Measurements from ENCODE around the gene AQP12A.
"Not testable (repeated sequence)": the region's sequence is repeated elsewhere in the genome, so short reads cannot be mapped to it uniquely, and the experiment has no call there.

AQP12A gene

GRCh38 chr2:240682431-240683224, 9.0 kb upstream of the AQP12A start, which contains the start of gene AQP12B:
Gene AQP12B (minus strand): TSS chr2:240682885. CDS start chr2:240682837, 48 bp downstream.
- not testable (repeated sequence) for TF ChIP-seq GATA3, GATA2 (IDR thresholded peaks at IDR 0.05; ENCODE audit: low read depth, low read length)

GRCh38 chr2:240685771-240686371, 5.8 kb upstream of the AQP12A start:
- TF ChIP-seq GATA2 (IDR thresholded peaks at IDR 0.05; ENCODE audit: low read depth, low read length) (no peak), GATA3 (IDR thresholded peaks at IDR 0.05; ENCODE audit: low read depth, low read length) (no peak)

GRCh38 chr2:240686460-240686859, 5.2 kb upstream of the AQP12A start:
- TF ChIP-seq GATA3 (IDR thresholded peaks at IDR 0.05; ENCODE audit: low read depth, low read length) (no peak), GATA2 (IDR thresholded peaks at IDR 0.05; ENCODE audit: low read depth, low read length) (no peak)

GRCh38 chr2:240687045-240687740, 4.5 kb upstream of the AQP12A start:
- TF ChIP-seq GATA3 (IDR thresholded peaks at IDR 0.05; ENCODE audit: low read depth, low read length) (no peak), GATA2 (IDR thresholded peaks at IDR 0.05; ENCODE audit: low read depth, low read length) (no peak)

- TF ChIP-seq GATA3 (IDR thresholded peaks at IDR 0.05; ENCODE audit: low read depth, low read length) (no peak), GATA2 (IDR thresholded peaks at IDR 0.05; ENCODE audit: low read depth, low read length) (no peak)
Observed at GRCh38 chr2:240687741-240688552, 3.7 kb upstream of the AQP12A start.

- TF ChIP-seq GATA2 (IDR thresholded peaks at IDR 0.05; ENCODE audit: low read depth, low read length) (no peak), GATA3 (IDR thresholded peaks at IDR 0.05; ENCODE audit: low read depth, low read length) (no peak)
Observed at GRCh38 chr2:240688553-240688919, 3.1 kb upstream of the AQP12A start.

- TF ChIP-seq GATA3 (IDR thresholded peaks at IDR 0.05; ENCODE audit: low read depth, low read length) (no peak), GATA2 (IDR thresholded peaks at IDR 0.05; ENCODE audit: low read depth, low read length) (no peak)
Observed at GRCh38 chr2:240689975-240690374, 1.7 kb upstream of the AQP12A start.

- TF ChIP-seq GATA3 (IDR thresholded peaks at IDR 0.05; ENCODE audit: low read depth, low read length) (no peak), GATA2 (IDR thresholded peaks at IDR 0.05; ENCODE audit: low read depth, low read length) (no peak)
Observed at GRCh38 chr2:240701091-240701735, 9.5 kb downstream of the AQP12A start.

- no peak for TF ChIP-seq GATA3 (IDR thresholded peaks at IDR 0.05; ENCODE audit: low read depth, low read length)
- no peak for TF ChIP-seq GATA2 (IDR thresholded peaks at IDR 0.05; ENCODE audit: low read depth, low read length)
Observed at GRCh38 chr2:240701736-240702639, 10.3 kb downstream of the AQP12A start.

- TF ChIP-seq GATA2 (IDR thresholded peaks at IDR 0.05; ENCODE audit: low read depth, low read length) (no peak), GATA3 (IDR thresholded peaks at IDR 0.05; ENCODE audit: low read depth, low read length) (no peak)
Observed at GRCh38 chr2:240702640-240703011, 11.0 kb downstream of the AQP12A start.

- TF ChIP-seq GATA3 (IDR thresholded peaks at IDR 0.05; ENCODE audit: low read depth, low read length): no peak
- TF ChIP-seq GATA2 (IDR thresholded peaks at IDR 0.05; ENCODE audit: low read depth, low read length): no peak
Observed at GRCh38 chr2:240703417-240704341, 12.0 kb downstream of the AQP12A start.
